NB4 (cell line): Measurements from ENCODE around the gene DCTN3.

Experiments
- CTCF ChIP-seq: IDR thresholded peaks from one replicate; pipeline ENCODE4 v1.5.1; 2012; ENCODE audit warnings: low read depth, low read length
- POLR2A ChIP-seq: IDR thresholded peaks from 2 replicates; pipeline ENCODE4 v1.6.1; 2011; ENCODE audit warnings: mild to moderate bottlenecking; ENCODE audit not compliant: insufficient read length; ENCODE audit errors: extremely low read depth

GRCh38 chr9:34588671-34589635 is 31.3 kb downstream of the DCTN3 start:
- no peak for TF ChIP-seq CTCF
- TF ChIP-seq POLR2A = no peak
